ENCODE measurements around the gene GABRG3. TPM values are rescaled to one million over a fixed set of nuclear protein-coding genes. Genes with fewer than 3 reads are reported as not detected.

Gene GABRG3
- polyA plus RNA-seq, 1 donor (not counting 4 experiments of a cell fraction or from before 2014, with no cell fraction given) = not detected

- Histone ChIP-seq H2AFZ (ENCODE audit: control insufficient read depth, low read length) (no peak overlapping the region), H3K36me3 (ENCODE audit: control insufficient read depth in 2 of 2, extremely low read depth in 1 of 2, insufficient read depth in 2 of 2, low read length in 2 of 2) (no peaks in the 10 kb centered on the region), H3K4me2 (ENCODE audit: control insufficient read depth, extremely low read depth, insufficient read depth, low read depth, low read length) (no peak overlapping the region), H3K9me1 (ENCODE audit: control insufficient read depth, extremely low read depth, insufficient read depth, low read length) (no peaks in the 10 kb centered on the region), H4K20me1 (ENCODE audit: control insufficient read depth, extremely low read depth, insufficient read depth, low read length) (no peaks in the 10 kb centered on the region), H3K9ac (ENCODE audit: control insufficient read depth, extremely low read depth, insufficient read depth, low read length) (no peak overlapping the region), H3K4me3 (ENCODE audit: control insufficient read depth in 2 of 3, extremely low read depth in 1 of 3, insufficient read depth in 2 of 3, low read depth in 1 of 3, low read length in 3 of 3) (no peak overlapping the region), H3K4me1 (ENCODE audit: control insufficient read depth, extremely low read depth, insufficient read depth, low read length) (no peaks in the 10 kb centered on the region), H3K27ac (ENCODE audit: control insufficient read depth, insufficient read depth, low read length) (no peak overlapping the region), H3K79me2 (ENCODE audit: control insufficient read depth, insufficient read depth, low read length) (no peaks in the 10 kb centered on the region), H3K9me3 (ENCODE audit: control insufficient read depth, low read depth, low read length) (peaks cover 2% of the 10 kb centered on the region), H3K27me3 (ENCODE audit: control insufficient read depth, extremely low read depth, insufficient read depth, low read length) (no peaks in the 10 kb centered on the region)
- no peak for TF ChIP-seq CTCF (optimal IDR thresholded peaks at IDR 0.05 in 1 of 3, IDR thresholded peaks at IDR 0.05 in 1 of 3, conservative IDR thresholded peaks at IDR 0.05 in 1 of 3; ENCODE audit: extremely low read depth in 1 of 3, insufficient read depth in 2 of 3, low read length in 3 of 3)
- no peak for TF ChIP-seq EZH2 (IDR thresholded peaks at IDR 0.05; ENCODE audit: low read length)
- dilution Hi-C loops (cut with MboI; ENCODE audit: extremely low pct_ligation_motif_present, low sequenced_read_pairs) = no loop called here
- FAIRE-seq (no peak), DNase-seq (ENCODE audit: low read depth, low spot score) (no peak)
Measured at GRCh38 chr15:27232876-27233275, 261.9 kb downstream of the GABRG3 start.

GRCh38 chr15:27234593-27234992, 263.6 kb downstream of the GABRG3 start:
- dilution Hi-C loops (cut with MboI; ENCODE audit: extremely low pct_ligation_motif_present, low sequenced_read_pairs) = no loop called here
- TF ChIP-seq CTCF (optimal IDR thresholded peaks at IDR 0.05 in 1 of 3, IDR thresholded peaks at IDR 0.05 in 1 of 3, conservative IDR thresholded peaks at IDR 0.05 in 1 of 3; ENCODE audit: extremely low read depth in 1 of 3, insufficient read depth in 2 of 3, low read length in 3 of 3) = no peak
- TF ChIP-seq EZH2 (IDR thresholded peaks at IDR 0.05; ENCODE audit: low read length) = no peak
- no peaks in the 10 kb centered on the region for H3K27me3 ChIP-seq (ENCODE audit: control insufficient read depth, extremely low read depth, insufficient read depth, low read length)
- no peaks in the 10 kb centered on the region for H3K36me3 ChIP-seq (ENCODE audit: control insufficient read depth in 2 of 2, extremely low read depth in 1 of 2, insufficient read depth in 2 of 2, low read length in 2 of 2)
- no peaks in the 10 kb centered on the region for H3K4me1 ChIP-seq (ENCODE audit: control insufficient read depth, extremely low read depth, insufficient read depth, low read length)
- no peak for DNase-seq (ENCODE audit: low read depth, low spot score)
- no peaks in the 10 kb centered on the region for H3K9me1 ChIP-seq (ENCODE audit: control insufficient read depth, extremely low read depth, insufficient read depth, low read length)
- H3K79me2 ChIP-seq (ENCODE audit: control insufficient read depth, insufficient read depth, low read length) = no peaks in the 10 kb centered on the region
- H3K4me3 ChIP-seq (ENCODE audit: control insufficient read depth in 2 of 3, extremely low read depth in 1 of 3, insufficient read depth in 2 of 3, low read depth in 1 of 3, low read length in 3 of 3) = no peak overlapping the region
- H2AFZ ChIP-seq (ENCODE audit: control insufficient read depth, low read length) = no peak overlapping the region
- H3K27ac ChIP-seq (ENCODE audit: control insufficient read depth, insufficient read depth, low read length) = no peak overlapping the region
- FAIRE-seq = no peak
- no peak overlapping the region for H3K9ac ChIP-seq (ENCODE audit: control insufficient read depth, extremely low read depth, insufficient read depth, low read length)
- H4K20me1 ChIP-seq (ENCODE audit: control insufficient read depth, extremely low read depth, insufficient read depth, low read length) = no peaks in the 10 kb centered on the region
- no peak overlapping the region for H3K4me2 ChIP-seq (ENCODE audit: control insufficient read depth, extremely low read depth, insufficient read depth, low read depth, low read length)
- peaks cover under 1% of the 10 kb centered on the region for H3K9me3 ChIP-seq (ENCODE audit: control insufficient read depth, low read depth, low read length)
